ENCODE data around the gene KLHL29.

KLHL29 gene

GRCh38 chr2:23518481-23519333 lies 133.7 kb downstream of the KLHL29 start:
- DNase-seq, result no peak

DNA sequence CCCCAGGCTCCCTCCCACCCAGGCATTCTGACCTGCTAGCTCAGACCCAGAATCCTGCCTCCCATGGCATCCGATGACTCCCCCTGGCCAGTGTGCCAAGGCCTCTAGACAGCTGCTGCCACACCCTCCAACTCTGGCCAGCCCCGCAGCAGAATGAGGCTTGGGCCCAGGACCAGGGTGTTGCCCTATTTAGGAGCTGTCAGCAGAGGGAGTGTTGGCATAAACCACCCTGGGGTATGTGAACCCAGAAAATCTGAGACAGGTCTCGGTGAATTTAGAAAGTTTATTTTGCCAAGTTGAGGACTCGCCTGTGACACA lies 134.3 kb downstream of the KLHL29 start:
- no peak for DNase-seq

DNA sequence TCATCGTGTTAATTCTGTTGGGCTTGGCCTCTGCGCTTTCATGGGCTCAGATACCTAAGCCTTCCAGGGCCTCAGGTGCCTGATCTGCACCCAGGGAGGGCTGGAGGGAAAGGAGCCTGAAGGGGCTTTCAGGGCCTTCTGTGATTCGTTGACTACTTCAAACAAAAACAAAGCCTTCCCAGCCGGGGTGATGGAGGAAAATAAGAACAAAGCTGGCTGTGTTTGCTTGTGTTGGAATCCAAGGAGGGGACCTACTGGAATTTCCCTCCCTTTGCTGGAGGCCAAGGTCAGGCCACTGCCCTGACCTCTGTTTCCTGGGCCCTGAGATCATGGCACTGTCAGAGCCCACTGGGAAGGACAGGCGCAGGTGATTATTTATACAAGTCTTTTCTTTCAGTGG lies 135.3 kb downstream of the KLHL29 start:
- DNase-seq, result no peak

DNA sequence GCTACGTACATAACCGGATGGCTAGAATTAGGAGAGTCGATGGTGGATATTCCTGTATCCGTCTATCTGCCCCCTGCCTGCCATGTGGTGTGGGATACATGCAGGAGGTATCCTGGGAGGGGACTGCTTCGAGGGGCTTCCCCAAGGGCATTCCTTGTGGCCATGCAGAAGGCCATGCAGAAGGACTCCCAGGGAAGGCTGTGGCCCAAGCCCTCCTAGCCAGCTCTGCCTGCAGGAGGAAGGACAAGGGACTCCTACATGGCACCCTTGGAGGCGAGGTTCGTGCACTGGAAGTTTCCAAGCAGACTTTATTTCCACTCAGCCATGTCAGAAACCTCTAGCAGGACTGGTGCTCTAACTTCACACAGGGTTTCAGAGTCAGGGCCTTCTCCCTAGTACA lies 136.1 kb downstream of the KLHL29 start:
- no peak for DNase-seq

DNA sequence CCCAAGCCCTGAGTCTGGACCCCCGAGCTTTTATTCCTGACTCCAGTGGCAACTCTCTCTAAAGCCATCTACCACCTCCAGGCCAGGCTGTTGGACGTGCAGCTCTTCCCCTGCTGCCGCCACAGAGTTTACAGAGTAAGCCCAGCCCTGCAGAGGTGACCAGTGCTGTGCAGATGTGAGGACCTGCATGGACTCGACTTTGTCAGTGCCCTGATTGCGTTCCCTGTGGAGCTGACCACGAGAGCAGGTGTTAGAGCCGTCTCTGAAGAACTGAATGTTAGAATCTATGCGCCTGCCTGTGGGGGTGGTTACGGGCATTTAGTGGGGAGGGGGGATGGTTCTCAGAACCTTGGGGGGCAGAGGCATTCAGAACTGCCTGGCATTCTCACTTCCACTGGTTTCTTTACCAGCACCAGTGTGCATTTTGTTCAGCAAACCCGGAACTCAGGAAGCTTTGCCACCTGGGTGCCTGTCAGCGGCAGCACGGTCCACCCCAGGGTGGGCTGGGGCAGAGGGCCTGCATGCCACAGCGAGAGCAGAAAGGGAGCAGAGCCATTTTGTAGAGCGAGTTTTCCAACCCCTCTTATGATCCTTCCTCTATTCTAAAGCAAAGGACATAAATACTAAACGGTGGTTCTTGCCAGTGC lies 137.9 kb downstream of the KLHL29 start:
- DNase-seq, result no peak

DNA sequence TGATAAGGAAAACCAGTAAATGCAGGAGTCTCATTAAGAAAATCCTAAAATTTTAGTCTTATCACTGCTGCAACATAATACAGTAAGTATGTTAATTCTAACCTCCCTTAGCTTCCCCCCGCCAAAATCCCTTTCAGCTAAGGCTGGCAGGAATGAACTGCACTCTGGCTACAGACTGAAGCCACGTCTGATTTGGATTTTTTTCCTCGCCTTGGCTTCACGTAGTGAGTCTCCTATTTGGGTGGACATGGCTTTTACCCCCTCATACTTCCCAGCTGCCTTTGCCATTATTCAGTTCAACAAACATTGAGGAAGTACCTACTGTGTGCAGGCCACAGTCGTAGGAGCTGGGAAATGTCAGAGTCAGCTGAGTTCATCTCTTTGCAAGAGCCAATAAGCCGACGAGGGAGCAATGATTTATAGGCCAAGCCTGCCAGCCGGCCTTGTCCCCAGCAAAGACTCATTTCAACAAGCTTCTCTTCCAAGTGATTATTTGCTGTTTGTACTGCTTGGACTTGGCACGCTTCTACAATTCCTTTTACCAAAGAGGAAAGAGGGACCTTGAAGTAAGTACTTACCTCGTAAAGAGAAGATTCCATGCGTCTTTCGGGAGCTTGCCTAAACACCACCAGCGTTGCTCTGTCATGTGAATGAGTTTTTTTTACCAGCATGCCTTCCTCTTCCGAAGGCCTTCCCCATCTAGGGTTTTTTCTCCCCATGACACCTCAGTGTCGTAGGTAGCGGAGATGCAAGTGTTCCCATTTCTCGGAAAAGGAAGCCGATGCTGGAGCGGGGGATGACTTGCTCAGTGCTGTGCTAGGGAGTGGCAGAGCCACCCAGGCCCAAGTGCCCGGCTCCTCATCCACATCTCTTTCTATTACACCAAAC lies 138.6 kb downstream of the KLHL29 start:
- no peak for DNase-seq

DNA sequence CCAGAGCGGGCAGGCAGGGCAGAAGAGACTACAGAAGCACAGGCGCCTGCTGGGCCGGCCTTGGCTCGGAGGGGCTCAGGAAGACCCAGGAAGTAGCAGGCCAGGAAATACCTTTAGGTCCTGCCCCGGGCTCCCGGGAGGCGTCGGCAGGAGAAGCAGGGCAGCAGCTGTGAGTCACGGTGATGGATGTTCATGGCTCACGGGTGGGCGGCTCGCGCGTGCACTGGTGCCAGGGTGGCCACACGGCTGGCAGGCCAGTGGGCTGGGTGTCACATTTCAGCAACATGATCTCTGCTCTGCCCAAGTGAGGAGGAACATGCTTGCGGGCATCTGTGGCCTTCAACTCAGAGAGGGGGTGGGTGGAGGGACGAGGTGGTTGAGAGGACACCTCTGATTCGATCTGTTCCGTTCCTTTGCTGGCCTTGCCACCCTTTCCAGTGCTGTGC lies 139.3 kb downstream of the KLHL29 start:
- DNase-seq, result no peak

DNA sequence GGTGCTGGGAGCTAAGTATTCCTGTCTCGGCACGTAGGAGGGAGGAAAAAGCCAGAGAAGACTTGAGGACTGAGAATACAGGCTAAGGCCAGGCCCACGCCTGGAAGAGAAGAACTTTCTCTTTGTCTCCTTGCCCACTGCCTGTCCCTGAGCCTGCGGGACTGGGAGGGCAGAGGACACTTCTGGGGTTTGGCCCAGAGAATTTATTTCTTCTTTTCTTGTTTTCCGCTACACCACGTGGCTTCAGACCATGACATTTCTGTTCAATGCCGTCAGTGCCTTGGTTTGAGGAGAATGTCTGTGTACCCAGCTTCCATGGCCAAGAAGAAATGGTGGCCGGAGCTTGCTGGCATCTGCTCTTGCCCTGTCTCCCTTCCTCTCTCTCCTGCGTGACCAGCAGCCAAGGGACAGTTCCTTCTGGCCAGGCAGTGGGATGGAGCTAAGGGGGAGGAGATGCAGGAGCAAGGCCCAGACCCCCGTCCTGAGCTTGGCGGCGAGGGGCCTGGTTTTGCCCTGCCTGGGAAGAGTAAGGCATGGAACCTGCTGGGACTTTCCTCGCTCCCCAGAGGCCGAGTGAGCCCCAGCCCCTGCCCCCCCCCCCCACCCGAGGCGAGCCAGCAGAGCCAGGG lies 140.3 kb downstream of the KLHL29 start:
- DNase-seq, result no peak

DNA sequence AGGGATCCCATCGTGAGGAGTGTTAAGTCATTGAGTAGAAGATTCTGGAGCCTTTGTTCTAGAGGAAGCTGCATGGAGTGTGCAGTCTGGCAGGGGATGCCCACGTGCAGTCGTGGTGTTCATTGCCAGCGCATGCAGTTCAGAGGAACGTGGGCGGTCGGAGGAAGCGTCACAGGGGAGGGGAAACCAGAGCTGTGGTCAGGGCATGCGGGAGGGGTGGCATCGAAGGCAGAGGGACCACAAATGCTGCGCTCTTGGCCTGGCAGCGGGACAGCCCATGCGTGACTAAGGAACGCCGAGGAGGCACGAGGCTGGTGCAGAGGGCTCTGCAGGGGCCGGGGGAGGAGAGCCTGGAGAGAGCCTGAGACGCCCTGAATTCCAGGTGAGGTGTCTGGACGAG lies 141.1 kb downstream of the KLHL29 start:
- DNase-seq, result peak; percentile 21 to 37

GRCh38 chr2:23526835-23527790 lies 142.1 kb downstream of the KLHL29 start:
- DNase-seq, result no peak

GRCh38 chr2:23528171-23528570 lies 143.2 kb downstream of the KLHL29 start:
- DNase-seq, result no peak

- DNase-seq, result no peak
Measured at GRCh38 chr2:23528690-23529089, 143.7 kb downstream of the KLHL29 start.

DNA sequence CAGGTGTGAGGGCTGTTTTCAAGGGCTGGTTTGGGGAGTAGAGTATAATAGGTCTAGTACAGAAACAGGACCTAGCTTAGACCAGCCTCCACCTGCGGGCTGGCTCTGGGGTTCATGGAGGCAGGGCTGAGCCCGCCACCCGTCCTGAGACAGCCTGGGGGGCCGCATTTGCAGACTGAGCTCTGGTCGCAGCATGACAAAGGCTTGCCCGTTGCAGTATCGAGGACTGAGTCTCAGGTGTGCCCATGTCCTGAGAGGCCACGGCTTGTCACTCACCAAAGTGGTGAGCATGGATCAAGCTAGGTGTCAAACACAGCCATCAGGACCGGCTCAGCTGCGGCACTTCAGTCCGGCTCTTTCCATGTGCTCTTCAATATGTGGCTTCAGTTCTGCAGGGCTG lies 144.7 kb downstream of the KLHL29 start:
- DNase-seq, result no peak

DNA sequence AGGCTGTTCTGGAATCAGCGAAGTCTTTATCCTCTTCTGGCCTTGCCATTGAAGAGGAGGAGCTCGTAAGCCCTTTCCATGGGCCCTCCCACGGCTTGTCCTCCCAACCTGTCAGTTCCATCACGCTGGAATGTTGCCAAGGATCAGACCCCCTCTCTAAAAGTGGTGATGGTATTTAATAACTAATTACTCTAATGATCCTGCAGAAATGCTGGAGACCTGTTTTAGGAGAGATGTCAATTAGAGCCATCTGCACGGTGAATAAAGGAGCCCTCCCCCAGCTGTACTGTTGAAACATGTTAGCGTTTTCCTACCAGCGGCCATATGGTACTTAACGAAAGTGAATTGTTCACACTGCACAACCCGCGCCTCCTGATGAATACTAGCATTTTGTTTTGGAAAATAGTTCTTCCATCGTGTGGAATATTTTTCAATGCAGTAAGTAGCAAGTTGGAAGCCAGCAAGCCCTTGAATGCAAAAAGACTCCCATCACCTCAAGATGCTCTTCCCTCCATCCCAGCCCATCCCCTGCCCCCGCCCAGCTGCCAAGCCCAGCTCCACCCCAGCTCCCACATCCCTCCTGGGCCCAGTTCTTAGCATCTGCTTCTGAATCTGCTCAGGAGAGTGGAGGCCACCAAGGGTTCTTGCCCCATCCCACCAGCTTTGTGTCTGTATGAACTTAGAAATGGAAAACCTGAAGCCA lies 145.4 kb downstream of the KLHL29 start:
- DNase-seq, result no peak

DNA sequence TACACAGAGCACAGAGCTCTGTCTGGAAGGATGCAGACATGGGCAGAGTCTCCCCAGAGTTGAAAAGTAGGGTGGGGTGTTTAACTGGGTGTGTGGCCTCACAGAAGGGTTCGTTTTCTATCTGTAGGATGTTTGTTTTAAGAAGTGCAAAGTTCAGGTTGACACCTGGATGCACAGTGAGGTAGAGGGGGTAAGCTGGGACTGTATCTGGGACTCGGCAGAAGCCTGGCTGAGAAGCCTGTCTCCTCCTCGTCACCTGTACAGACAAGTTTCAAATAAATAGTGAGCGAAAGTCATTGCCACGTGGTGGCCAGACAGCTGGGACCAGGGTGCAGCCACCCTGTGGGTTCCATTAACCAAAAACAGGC lies 145.9 kb downstream of the KLHL29 start:
- no peak for DNase-seq

- DNase-seq, result no peak
Measured at GRCh38 chr2:23531280-23531679, 146.3 kb downstream of the KLHL29 start.

GRCh38 chr2:23531881-23532280 lies 146.9 kb downstream of the KLHL29 start:
- no peak for DNase-seq

DNA sequence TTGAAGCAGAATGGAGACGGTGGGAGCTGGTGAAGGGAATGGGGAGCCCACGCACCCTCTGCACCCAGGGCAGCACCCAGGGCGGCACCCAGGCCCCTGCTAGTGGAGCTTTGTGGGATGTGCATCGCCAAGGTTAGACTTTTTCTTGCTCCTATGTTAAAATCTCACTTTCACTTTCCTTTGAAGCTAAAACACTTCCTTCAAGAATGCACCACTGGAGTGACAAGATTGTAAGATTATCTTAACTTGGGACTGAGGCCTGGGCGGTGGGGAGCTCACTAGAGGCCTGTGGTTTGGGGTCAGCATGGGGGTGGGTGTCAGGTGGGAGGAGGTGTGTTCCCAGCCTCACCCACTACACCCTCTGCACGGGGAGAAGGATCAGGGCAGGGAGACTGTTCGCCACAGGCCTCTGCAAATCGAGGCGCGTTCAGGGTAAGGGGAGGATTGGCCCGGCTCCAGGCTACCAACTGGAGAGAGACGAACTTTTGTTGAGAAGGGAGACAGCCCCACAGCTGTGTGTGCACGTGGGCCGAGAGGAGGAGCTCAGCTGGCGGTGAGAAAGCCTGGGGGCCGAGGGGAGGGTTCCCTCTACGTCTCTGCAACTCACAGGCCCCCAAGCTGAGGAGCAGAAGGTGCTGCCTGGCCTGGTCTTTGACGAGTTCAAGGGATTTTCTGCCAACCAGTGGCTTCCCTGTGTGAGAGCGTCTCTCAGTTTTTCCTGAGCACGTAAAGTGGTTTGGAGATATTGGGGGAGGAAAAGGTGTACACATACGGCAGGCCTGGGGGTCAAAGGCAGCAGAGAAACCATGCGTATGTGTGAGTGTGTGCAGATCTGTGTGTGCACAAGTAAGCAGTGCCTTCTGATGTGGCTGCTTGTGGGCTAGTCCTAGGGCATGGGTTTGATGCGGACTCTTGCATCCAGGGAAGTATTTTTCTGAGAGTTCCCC lies 147.7 kb downstream of the KLHL29 start:
- DNase-seq, result peak; percentile 35 to 47

- peak in 1 of 2 donors; percentile 6 for DNase-seq
Measured at GRCh38 chr2:23533338-23533695, 148.3 kb downstream of the KLHL29 start.

DNA sequence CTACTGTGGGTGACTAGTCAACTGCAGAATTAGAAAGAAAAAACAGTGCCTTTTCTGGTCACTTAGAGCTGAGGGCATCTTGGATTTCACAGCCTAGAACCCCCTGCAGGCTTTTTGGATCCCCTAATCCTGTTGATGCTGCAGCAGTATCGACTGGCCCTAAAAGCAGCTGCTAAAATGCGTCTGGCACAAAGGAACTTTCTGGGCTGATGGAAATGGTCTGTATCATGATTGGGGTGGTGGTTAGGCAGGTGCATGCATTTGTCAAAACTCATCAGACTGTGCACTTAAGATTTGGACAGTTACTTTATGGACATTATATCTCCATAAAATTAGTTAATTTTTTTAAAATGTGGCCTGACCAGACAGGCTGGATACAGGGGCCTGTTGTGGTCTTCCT lies 149.8 kb downstream of the KLHL29 start:
- DNase-seq, result no peak

Data from stimulated activated CD4-positive, alpha-beta T cell treated with anti-CD3 and anti-CD28 coated beads, Interleukin-2, amount 100 ng/mL, for 24 hours (primary cell).